ENCODE measurements around the gene MCOLN3.
"Not testable (repeated sequence)": the region's sequence is repeated elsewhere in the genome, so short reads cannot be mapped to it uniquely, and the experiment has no call there.

The MCOLN3 gene

GRCh38 chr1:85022700-85023099 lies 25.6 kb downstream of the MCOLN3 start:
- DNase-seq (ENCODE audit: low read depth), result no peak
- TF ChIP-seq CTCF (IDR thresholded peaks at IDR 0.05; ENCODE audit: control insufficient read depth, extremely low read depth, insufficient read depth), result no peak
- H3K4me3 ChIP-seq (ENCODE audit: low read depth, low read length), result no peak overlapping the region

GRCh38 chr1:85019994-85020393 lies 28.3 kb downstream of the MCOLN3 start:
- DNase-seq (ENCODE audit: low read depth), result no peak
- TF ChIP-seq CTCF (IDR thresholded peaks at IDR 0.05; ENCODE audit: control insufficient read depth, extremely low read depth, insufficient read depth), result no peak
- no peak overlapping the region for H3K4me3 ChIP-seq (ENCODE audit: low read depth, low read length)

DNA sequence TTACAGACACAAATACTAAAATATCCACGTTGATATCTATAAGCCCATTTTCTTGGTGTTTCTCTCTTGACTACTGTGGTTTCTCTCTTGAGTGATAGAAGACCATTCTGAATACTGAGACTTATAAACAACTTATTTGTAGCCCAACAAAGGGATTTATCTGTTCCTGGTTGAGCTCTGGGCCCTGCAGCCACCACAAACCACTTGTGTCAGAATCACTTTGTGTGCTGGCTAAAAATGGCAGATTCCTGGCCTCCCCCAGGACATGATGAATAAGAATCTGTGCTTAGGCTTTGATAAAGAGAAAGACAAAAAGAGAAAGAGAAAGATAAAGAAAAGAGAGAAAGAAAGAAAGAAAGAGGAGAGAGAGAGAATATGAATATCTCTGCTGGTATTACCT lies 32.5 kb downstream of the MCOLN3 start:
- DNase-seq (ENCODE audit: low read depth), result no peak
- no peak overlapping the region for H3K4me3 ChIP-seq (ENCODE audit: low read depth, low read length)
- TF ChIP-seq CTCF (IDR thresholded peaks at IDR 0.05; ENCODE audit: control insufficient read depth, extremely low read depth, insufficient read depth), result no peak

DNA sequence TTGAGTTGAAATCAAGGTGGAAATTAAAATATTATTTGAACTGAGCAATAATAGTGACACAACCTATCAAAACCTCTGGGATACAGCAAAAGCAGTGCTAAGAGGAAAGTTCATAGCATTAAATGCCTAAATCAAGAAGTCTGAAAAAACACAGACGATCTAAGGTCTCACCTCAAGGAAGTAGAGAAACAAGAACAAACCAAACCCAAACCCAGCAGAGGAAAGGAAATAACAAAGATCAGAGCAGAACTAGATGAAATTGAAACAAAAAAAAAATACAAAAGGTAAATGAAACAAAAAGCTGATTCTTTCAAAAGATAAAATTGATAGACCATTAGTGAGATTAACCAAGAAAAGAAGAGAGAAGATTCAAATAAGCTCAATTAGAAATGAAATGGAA lies 42.7 kb downstream of the MCOLN3 start:
- H3K4me3 ChIP-seq (ENCODE audit: low read depth, low read length); DNase-seq (ENCODE audit: low read depth): not testable (repeated sequence)

DNA sequence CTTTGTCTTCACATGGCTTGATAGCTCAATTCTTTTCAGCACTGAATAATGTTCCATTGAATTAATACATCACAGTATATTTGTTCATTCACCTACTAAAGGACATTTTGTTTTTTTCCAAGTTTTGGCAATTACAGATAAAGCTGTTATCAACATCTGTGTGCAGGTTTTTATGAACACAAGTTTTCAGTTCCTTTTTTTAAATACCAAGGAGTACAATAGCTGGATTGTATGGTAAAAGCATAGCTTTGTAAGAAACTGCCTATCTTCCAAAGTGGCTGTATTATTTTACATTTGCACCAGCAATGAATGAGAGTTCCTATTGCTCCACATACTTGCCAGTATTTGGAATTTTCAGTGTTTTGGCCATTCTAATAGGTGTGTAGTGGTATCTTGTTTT lies 46.6 kb downstream of the MCOLN3 start:
- H3K4me3 ChIP-seq (ENCODE audit: low read depth, low read length), result no peak overlapping the region
- no peak for DNase-seq (ENCODE audit: low read depth)
- no peak for TF ChIP-seq CTCF (IDR thresholded peaks at IDR 0.05; ENCODE audit: control insufficient read depth, extremely low read depth, insufficient read depth)

DNA sequence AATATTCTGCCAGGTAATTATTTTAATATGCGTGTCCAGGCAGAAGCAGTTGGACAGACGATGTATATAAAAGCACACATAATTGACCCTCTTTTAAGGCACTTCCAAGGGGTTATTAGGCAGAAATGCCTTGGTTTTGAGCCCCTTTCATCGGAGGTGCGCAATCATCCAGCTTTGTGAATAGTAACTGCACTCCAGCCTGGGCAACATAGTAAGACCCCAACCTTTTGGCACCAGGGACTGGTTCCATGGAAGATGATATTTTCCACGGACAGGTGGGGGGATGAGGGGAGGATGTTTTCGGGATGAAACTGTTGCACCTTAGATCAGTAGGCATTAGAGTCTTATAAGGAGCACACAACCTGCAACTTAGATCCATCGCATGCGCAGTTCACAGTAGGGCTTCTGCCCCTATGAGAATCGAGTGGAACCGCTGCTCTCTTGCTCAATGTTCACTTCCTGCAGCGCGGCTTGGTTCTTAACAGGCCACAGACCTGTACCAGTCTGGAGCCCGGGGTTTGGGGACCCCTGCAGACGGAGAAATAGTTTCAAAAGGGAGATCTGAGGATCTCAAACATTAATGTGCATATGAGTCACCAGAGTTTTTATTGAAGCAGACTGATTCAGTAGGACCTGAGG lies 49.5 kb downstream of the MCOLN3 start:
- DNase-seq (ENCODE audit: low read depth), result no peak
- H3K4me3 ChIP-seq (ENCODE audit: low read depth, low read length), result no peak overlapping the region

More for the DNA sequence above, 49.5 kb downstream of the MCOLN3 start:
- TF ChIP-seq CTCF (IDR thresholded peaks at IDR 0.05; ENCODE audit: control insufficient read depth, extremely low read depth, insufficient read depth), result no peak
